HCT116 (cell line): Measurements from ENCODE around the gene DLST.

ENCODE experiments used
- CTCF ChIP-seq, 3 experiments: fragments of 200-600 bp in 1 of 3; sonication (generic) in 1 of 3; IDR thresholded peaks in 2 of 3; conservative IDR thresholded peaks in 1 of 3; 2 replicates each; pipeline ENCODE4 v1.5.1; 2012 to 2017; ENCODE audit warnings: low read depth in 2 of 3, low read length in 2 of 3, antibody characterized with exemption in 1 of 3, borderline replicate concordance in 1 of 3, control low read depth in 1 of 3, mild to moderate bottlenecking in 1 of 3, mixed read lengths in 1 of 3, mixed run types in 1 of 3, moderate library complexity in 1 of 3; ENCODE audit not compliant: insufficient read depth in 1 of 3
- POLR2AphosphoS5 ChIP-seq: IDR thresholded peaks from 2 replicates; pipeline ENCODE4 v1.6.1; 2011; ENCODE audit warnings: mild to moderate bottlenecking, low read depth, low read length, moderate library complexity
- YY1 ChIP-seq: IDR thresholded peaks from 2 replicates; pipeline ENCODE4 v1.6.1; 2011; ENCODE audit warnings: low read length, low read depth, moderate library complexity, mild to moderate bottlenecking; ENCODE audit not compliant: insufficient replicate concordance; ENCODE audit errors: extremely low read depth

DNA sequence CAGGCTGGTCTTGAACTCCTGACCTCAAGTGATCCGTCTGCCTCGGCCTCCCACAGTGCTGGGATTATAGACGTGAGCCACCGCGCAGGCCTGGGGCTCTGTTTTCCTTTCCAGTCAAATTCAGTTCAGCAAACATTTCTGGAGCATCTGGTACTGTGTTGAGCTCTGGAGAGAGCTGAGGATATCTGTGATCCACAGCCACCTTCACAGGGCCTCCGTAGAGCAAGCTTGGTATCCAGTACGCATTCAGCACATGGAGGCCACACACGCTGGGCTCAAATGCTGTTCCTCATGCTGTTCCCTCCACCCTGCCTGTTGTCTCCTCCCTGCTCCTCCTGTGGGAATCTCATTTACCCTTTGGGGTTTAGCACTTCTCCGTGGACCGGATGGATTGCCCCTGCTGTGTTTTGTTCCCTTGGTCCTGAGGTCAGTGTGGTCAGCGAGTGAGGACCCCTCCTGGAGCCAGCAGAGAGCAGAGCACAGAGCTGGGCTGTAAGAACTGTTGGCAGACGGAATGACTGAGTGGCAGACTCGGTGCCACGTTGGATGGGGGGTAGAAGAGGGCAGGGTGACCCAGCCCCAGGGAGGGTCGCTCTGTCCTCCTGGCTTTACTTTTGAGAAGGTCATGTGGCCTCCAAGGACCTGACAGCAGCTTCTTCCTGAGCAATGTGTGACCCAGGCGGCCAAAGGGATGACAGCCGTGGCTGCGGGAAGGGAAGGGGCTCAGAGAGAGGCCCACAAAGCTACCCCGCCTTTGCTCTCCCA is 40.5 kb downstream of the DLST start:
- TF ChIP-seq YY1 (no peak), POLR2AphosphoS5 (no peak), CTCF (IDR thresholded peaks at IDR 0.05 in 2 of 3, conservative IDR thresholded peaks at IDR 0.05 in 1 of 3; ENCODE audit: borderline replicate concordance in 1 of 3, insufficient read depth in 1 of 3, low read depth in 2 of 3, low read length in 2 of 3) (no peak)
